ENCODE measurements around the gene UBE2I.

DNA sequence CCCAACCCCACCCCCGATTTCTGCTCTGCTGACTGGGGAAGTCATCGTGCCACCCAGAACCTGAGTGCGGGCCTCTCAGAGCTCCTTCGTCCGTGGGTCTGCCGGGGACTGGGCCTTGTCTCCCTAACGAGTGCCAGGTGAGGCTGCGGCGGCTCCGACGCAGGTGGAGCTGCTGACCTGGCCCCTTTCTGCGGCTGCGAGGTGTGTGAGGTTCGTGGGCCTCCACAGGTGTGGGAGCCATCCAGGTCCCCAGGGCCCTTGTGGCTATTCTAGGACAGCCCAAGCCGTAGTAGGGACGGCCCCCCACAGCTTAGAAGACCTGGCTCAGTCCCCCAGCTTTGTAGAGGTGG, 3.0 kb downstream of the UBE2I start:
- TF ChIP-seq, protein P1, sequence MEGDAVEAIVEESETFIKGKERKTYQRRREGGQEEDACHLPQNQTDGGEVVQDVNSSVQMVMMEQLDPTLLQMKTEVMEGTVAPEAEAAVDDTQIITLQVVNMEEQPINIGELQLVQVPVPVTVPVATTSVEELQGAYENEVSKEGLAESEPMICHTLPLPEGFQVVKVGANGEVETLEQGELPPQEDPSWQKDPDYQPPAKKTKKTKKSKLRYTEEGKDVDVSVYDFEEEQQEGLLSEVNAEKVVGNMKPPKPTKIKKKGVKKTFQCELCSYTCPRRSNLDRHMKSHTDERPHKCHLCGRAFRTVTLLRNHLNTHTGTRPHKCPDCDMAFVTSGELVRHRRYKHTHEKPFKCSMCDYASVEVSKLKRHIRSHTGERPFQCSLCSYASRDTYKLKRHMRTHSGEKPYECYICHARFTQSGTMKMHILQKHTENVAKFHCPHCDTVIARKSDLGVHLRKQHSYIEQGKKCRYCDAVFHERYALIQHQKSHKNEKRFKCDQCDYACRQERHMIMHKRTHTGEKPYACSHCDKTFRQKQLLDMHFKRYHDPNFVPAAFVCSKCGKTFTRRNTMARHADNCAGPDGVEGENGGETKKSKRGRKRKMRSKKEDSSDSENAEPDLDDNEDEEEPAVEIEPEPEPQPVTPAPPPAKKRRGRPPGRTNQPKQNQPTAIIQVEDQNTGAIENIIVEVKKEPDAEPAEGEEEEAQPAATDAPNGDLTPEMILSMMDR (IDR thresholded peaks at IDR 0.05): no peak
- no peak for TF ChIP-seq POLR2AphosphoS5 (IDR thresholded peaks at IDR 0.05)
